GM21360 (cell line): ENCODE results near the gene GALNT13.
A peak's percentile ranks its signal among the peaks of the same experiment; 100 is the strongest.

Experiments used
- ATAC-seq: cut with Tn5 transposase; IDR thresholded peaks from one replicate; pipeline ENCODE4 v1.9.1; 2021; ENCODE audit warnings: mild to moderate bottlenecking, moderate library complexity; ENCODE audit not compliant: unreplicated experiment

The GALNT13 gene

DNA sequence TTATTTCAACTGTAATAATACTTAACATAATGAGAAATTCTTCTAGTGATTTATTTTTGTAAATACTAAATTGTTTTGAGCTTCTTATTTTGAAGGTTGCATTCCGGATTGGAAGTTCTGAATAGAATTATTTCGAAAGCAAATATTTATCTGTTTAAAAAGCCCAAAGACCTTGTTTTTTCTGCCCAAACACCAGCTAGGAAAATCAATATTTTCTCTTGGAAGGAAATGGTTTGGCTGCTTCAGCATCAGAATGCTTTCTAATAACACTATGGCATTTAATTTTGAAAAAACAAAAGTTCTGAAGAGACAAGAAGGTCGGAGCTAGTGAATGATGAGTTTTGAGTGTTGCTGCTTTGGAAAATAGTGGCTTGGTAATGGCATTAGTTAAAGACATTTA lies 522.9 kb downstream of the GALNT13 start:
- ATAC-seq = no peak

DNA sequence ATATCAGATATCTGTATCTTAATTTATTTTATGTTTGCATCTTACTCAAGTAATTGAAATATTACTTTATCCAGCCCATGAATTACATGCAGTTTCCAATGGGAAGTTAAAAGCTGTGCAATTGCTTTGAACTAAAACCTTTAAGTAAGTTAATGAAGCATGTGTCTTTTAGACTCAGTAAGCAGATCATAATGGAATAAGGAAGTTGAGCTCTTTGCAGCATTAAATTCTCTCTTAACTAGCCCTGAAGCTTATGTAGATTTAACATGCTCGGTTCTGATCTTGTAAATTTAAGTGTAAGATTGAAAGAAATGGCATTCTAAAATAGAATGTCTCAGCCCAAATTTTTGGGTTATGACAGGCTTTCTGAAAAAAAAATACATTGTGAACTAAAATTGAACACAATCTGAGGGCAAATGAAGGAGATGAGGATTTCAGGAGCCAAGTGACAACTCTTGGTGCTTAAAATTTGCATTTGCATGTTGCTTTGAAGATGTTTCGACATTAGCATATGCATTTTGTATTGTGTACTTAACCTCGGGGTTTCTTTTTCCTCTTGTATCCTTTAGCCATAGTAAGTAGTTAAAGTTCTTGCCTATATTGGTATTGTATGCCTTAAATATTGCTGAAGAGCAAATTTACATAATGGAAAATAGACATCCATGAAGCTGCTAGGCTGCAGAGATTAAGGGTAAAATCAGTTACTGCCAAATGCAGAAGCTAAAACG lies 529.0 kb downstream of the GALNT13 start:
- ATAC-seq = no peak

DNA sequence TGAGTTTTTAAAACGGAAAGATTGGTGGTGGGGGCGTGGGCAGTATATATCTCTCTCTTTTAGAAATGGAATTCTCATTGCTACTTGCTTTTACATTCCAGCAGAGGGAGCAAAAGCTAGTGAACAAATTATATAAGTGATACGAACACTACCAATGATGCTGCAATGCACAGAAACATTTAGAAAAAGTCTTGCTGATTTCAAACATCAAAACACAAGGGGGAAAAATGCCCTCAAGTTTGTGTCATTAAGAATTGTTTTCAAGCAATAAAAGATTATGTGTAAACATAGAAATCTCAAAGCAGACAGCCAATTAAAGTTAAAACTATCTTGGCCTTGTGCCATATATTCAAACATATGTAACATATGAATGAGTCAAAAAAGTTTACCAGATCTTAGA lies 530.5 kb downstream of the GALNT13 start:
- ATAC-seq = peak; percentile 80

DNA sequence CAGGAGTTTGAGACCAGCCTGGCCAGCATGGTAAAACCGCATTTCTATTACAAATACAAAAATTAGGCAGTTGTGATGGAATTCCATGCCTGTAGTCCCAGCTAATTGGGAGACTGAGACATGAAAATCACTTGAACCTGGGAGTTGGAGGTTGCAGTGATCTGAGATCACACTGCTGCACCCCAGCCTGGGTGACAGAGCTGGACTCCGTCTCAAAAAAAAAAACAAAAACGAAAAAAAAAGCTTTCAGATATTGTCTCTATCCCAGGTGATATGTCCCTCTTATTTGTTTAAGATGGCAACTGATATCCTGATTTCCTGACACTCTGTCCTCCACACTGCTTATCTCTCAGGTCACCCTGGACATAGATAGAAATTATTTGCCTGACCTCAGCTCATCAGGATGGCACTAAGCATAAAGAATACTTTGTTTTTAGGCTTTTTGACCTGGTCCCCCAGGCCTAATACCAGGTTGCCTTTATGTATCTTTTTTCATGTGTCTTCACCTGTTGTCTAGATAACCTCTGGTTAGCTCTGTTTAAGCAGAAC lies 531.6 kb downstream of the GALNT13 start:
- ATAC-seq = no peak

DNA sequence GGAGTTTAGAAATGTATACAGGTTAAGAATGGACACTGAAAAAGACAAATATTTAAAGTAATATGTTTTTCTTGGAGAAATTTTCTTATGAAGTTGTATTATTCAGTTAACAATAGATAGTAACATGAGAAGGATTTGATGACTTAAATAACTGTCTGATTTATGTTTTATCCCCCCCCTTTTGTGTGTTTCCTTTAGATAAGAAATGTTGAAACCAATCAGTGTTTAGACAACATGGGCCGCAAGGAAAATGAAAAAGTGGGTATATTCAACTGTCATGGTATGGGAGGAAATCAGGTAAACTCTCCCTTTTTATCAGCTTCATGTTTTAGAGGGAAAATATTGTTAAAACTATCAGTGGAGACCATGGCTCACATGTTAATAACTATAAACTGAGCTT lies 537.1 kb downstream of the GALNT13 start:
- no peak for ATAC-seq

DNA sequence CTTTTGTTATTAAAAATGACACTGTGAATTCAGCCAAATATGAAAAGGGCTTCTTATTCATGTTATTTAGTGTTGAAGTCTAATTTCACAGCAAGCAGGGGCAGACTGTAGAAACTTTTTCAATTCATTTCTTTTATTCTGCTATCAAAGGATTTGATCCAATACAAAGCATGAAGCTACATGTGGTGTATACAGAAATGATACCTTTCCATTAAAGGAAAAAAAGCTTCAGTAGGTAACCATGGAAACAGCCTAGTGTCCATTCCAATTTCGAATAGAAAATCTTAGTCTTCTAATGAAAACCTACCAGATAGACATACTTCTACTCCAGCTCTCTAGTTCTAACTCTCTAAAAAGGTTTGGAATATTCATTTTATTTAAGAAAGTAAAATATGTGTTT lies 550.5 kb downstream of the GALNT13 start:
- no peak for ATAC-seq

DNA sequence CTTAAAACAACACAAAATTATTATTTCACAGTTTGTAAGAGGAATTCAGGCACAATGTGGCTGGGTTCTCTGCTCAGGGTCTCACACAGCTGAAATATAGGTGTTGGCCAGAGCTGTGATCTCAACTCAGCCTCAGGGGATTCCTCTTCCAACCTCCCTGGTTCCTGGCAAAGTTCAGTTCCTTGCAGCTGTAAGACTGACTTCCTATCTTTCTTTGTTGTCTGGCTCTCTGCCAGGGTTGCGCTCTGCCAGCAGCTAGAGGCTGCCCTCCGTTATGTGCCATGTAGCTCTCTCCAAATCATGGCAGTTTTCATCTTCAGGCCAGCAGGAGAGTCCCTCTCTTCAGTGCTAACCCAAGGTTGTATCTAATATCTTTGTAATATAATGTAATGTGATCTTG lies 554.3 kb downstream of the GALNT13 start:
- no peak for ATAC-seq

DNA sequence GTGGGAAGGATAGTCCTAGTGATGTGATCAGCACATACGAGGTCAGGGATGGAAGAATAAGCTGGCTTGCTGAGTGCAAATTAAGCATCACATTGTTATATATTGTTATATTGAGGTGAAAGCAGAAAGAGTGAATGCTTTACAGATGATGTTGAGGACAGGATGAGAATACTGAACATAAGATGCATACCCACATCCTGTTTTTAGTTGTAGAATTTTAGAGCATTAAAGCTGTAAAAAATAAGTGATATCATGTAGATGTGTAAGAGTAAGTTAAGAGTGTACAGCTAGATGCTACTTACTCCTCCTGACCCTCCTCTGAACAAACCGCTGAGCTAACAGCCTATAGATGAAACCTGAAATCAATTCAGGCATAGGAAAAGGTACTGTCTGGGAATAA lies 555.7 kb downstream of the GALNT13 start:
- ATAC-seq = no peak

DNA sequence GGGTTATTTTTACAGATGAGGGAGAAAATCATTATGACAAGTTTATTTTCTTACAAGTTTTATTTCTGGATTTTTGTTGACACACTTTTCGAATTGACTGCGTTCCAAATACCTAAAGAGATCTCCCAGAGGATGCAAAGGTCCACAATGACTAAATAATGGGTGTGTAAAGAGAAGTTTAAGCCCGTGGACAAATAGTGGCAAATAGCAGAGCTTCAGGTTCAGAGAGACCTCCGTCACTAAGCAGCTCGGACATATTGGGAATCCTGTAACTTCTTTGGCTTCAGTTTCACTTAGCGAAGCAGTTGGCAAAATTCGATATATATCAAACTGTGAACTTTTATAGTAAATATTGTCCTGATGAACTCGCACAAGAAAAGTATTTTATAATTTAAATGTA lies 556.3 kb downstream of the GALNT13 start:
- ATAC-seq = no peak

DNA sequence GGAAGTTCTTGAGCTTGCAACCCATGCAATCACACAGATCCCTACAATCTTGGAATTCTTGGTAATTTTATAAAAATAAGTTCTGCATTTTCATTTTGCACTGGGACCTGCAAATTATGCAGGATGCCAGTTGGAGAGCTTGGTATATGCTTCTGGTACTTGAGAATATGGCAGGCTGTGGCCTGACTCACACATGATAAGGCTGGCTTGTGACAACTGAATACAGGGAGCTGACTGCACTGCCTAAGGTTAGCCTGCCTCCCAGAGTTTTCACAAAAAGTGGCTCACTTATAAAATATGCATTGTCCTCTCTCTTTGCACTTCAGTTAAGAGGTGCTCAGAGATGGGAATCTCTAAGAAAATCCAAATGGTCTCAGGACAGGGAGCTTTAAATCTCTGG lies 561.3 kb downstream of the GALNT13 start:
- no peak for ATAC-seq

DNA sequence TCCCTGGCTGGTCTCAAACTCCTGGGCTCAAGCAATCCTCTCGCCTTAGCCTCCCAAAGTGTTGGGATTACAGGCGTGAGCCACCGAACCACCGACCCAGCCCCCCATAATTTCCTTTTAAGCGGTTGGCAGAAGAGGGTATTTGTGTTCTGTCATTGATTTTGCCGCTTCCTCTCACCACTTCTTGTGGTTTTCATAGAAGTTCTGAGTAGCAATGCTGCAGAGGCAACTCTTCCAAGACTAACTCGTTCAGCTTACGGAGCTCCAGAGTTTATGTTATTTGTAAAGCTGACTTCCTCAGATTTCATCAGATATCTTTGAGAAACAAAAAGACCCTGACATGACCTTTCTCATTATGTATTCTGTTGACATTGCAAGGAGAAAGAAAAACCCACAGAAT lies 565.4 kb downstream of the GALNT13 start:
- ATAC-seq = no peak

DNA sequence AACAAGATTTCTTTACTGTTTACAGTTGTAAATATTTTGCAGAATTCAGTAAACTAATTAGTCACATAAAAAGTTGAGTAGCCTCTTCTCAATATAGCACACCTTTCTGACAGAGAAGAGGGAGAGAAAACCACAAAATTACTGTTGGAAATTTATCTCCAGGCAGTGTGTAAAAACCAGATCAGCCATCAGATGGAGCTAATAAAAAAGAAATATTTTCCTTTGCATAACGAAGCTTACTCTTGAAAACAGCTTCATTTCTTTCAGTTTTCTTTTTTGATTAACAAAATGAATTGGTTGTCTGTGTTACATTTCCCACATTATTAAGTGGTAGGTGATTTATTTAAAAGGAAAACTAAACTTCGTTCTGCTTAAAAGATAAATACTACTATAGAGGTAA lies 567.4 kb downstream of the GALNT13 start:
- ATAC-seq = no peak

DNA sequence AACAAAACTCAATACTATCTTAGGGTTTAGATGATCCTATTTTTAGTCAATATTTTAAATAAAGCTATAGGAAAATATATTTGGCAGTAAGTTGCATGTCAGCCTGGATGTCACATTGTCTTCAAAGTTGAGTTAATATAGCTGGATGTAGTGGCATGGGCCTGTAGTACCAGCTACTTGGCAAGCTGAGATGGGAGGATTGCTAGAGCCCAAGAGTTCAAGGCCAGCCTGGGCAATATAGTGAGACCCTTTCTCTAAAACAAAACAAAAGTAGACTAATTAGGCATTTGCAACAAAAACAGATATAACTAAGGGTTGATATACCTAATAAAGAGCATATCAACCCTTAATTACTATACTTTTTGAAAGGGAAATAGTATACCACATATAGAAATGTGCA lies 572.2 kb downstream of the GALNT13 start:
- ATAC-seq = no peak

DNA sequence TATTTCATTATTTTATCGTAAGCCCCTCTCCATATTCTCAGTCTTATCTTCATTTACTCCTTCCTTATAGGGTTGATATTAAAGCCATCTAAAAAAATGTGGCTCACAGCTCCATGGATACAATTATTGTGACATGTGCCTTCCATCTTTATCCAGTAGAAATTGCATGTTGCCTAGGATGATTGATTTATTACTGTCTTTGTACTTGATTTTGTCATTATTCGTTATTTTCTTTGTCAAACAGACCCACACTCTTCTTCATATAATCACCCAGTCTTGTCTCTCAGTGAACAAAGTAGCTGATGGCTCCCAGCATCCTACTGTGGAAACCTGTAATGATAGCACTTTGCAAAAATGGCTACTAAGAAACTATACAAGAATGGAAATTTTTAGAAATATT lies 574.6 kb downstream of the GALNT13 start:
- ATAC-seq = no peak

DNA sequence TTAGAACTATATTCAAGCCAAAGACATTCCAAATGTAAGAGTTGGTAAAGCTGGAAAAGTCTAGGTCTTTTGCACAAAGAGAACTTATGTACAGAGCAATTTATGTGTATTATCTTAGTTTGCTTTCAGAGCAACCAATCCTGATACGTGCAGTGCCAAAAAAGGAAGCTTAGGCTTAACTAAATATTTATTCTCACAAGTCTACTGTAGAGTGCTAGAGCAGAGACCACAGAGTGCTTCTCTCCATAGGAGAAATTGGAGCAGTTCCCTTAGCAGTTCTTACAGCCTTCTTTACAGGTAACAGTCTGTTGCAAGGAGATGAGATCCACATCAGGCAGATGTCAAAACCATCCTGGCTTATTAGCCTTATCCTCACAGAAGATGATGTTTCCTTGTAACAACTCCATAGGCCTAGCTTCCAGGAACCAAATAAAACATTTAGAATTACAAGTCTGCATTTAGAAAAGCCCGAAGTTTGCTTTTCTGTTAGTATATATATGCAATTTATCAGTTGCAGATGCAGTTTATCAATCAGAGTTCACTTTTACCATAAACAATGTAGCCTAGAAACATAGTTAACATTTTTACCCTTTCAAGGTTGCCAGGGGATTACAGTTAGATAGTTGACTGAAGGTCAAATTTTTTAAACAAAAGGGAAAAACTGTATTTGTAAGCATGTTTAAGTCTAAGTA lies 576.2 kb downstream of the GALNT13 start:
- no peak for ATAC-seq

DNA sequence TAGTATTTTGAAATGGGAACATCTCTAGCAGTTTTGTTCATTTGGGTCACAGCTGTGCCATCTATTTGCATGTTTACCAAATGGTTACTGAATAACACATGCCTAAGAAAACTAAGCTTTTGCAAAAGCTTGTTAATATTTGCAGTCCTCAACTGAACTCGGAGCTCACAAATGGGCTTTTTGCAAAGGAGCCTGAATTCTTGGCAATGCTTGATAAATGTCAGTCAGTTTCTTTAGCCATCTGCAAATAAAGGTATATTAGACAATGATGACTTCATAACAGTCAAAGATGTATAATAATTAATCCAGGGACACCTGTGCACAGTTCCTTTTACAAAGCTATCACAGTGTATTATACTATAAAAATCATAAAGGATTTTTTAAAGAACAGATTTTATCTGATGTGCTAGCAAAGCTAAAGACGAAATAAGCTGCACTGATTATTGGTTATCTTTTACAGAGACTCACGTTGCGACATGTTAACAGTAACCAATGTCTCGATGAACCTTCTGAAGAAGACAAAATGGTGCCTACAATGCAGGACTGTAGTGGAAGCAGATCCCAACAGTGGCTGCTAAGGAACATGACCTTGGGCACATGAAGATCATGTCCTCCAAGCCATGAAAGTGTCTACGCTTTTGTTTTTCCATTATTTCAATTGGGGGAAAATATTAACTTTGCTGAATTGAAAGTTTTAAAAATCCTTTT lies 578.4 kb downstream of the GALNT13 start:
- ATAC-seq = no peak

DNA sequence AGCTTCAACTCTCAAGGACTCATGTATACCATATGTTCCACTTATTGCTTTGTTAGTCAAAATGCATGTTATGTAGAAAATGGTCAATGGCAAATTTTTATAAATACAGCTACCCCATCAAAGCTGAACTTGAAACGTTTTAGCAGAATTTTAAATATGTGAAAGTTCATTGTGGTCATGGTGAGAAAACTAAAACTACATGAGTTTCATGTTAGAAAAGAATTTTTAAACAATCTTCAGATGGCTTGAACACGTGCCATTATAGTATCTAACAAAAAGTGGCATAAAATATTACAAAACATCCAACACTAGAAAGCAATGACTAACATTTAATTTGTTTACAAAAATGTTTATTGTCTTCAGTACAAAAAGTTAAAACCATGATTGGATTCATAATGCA lies 580.7 kb downstream of the GALNT13 start:
- ATAC-seq = no peak

DNA sequence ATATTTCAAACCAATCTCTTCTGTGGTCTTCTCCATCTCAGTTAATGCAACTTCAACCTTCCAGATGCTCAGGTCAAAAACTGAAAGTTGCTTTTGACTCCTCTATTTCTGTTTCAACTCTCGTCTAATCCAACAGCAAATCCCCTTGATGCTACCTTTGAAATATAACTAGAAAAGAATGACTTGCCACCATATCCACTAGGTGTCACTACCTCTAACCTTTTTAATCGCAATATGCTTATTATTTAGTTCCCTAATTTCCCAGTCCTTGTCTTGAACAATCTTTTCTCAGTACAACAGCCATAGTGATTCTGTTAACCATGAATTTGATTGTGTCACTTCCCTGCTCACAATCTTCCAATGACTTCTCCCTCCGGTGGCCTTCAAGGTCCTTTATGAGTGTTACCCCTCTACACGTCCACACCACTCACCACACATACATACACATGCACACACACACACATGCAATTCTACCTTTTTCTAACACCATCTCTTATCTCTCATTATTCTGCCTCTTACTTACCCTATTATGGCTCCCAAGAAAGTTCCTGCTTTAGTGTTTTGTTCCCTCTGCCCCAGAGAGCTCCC lies 581.3 kb downstream of the GALNT13 start:
- ATAC-seq = peak; percentile 81

DNA sequence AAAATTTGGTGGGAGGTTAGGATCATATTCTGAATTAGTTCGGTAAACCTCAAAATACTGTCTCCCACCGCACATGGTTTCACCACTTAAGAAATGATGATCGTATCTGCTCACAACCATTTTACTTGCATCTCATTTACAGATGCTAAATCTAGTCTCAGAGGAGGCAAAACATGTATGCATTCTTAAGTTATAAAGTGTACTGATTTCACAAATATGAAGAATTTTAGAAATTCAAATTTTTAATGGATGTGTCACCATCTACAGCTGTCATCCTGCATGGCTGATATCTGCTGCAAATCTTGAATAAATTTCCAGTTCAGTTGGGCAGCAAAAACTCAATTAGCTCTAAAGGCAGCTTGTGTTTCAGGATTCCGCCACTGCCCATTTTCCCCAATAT lies 583.4 kb downstream of the GALNT13 start:
- no peak for ATAC-seq

DNA sequence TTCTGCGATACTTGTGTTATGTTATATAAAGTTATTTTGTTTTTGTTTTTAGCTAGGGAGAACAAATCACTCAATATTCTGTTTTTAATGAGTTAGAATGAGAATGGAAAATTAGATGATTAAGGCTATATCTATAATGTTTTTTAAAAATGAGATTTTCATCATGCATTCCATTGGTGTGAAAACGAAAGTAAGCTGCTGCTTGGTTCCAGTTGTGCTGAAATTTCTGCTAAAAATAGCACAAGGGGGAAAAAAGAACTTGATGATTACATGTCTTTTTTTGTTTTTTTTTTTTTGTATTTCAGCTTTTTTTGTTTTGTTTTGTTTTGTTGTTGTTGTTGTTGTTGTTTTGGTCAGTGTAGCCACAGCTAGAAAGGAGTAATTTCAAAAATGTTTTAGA lies 584.1 kb downstream of the GALNT13 start:
- ATAC-seq = no peak

DNA sequence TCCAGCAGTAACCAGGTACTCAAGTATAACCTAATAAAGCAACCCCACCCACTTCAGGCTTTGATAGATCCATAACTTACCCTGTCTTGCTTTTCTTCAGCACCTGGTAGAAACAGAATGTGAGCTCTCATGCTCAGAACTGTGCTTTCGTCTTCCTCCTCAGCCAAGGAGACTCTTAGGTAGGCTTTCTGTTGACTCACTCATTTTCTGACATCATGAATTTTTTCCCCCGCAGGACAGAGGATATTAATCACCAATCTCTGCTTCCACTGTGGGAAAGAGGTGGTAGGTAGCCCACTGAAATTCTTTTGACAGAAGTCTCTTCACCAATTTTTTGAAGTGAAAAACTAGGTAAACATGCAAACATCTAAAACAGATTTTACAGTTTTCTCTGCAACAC lies 585.6 kb downstream of the GALNT13 start:
- ATAC-seq = no peak
